Adipocyte (in vitro differentiated cells): ENCODE data around the gene PLCZ1.

Experiments used
- DNase-seq: peaks from one replicate; pipeline ENCODE4 v3.0.0-alpha.2; 2015; ENCODE audit warnings: low read depth
- H3K27me3 ChIP-seq: replicated peaks from 2 replicates; pipeline ENCODE4 v1.7.0; 2013; ENCODE audit warnings: mild to moderate bottlenecking, low read length, moderate library complexity; ENCODE audit not compliant: control insufficient read depth, insufficient read depth
- H3K36me3 ChIP-seq: 2 replicates; pipeline ENCODE4 v1.7.0; 2013; ENCODE audit warnings: low read length, mild to moderate bottlenecking, moderate library complexity; ENCODE audit not compliant: control insufficient read depth, insufficient read depth, severe bottlenecking
- H3K4me1 ChIP-seq: 2 replicates; pipeline ENCODE4 v1.7.0; 2013; ENCODE audit warnings: mild to moderate bottlenecking, low read length, moderate library complexity; ENCODE audit not compliant: control insufficient read depth, insufficient read depth
- H3K4me3 ChIP-seq: 2 replicates; pipeline ENCODE4 v1.7.0; 2013; ENCODE audit warnings: mild to moderate bottlenecking, low read length, moderate library complexity
- H3K9ac ChIP-seq: 2 replicates; pipeline ENCODE4 v1.7.0; 2013; ENCODE audit warnings: mild to moderate bottlenecking, low read length, moderate library complexity
- H3K9me3 ChIP-seq: 2 replicates; pipeline ENCODE4 v1.7.0; 2013; ENCODE audit warnings: mild to moderate bottlenecking, low read length, moderate library complexity; ENCODE audit not compliant: control insufficient read depth

The PLCZ1 gene

GRCh38 chr12:18658179-18658578 is 79.6 kb downstream of the PLCZ1 start:
- no peaks in the 10 kb centered on the region for H3K36me3 ChIP-seq
- H3K4me1 ChIP-seq, result no peaks in the 10 kb centered on the region
- DNase-seq, result no peak

GRCh38 chr12:18655351-18655750 is 82.5 kb downstream of the PLCZ1 start:
- Histone ChIP-seq H3K9ac (no peak overlapping the region), H3K4me3 (no peak overlapping the region), H3K4me1 (no peaks in the 10 kb centered on the region), H3K9me3 (peaks cover 8% of the 10 kb centered on the region), H3K36me3 (no peaks in the 10 kb centered on the region), H3K27me3 (no peaks in the 10 kb centered on the region)
- no peak for DNase-seq

More at GRCh38 chr12:18658179-18658578, 79.6 kb downstream of the PLCZ1 start:
- Histone ChIP-seq H3K9me3 (peaks cover 29% of the 10 kb centered on the region), H3K9ac (no peak overlapping the region), H3K27me3 (no peaks in the 10 kb centered on the region), H3K4me3 (no peak overlapping the region)

GRCh38 chr12:18653465-18653864 is 84.3 kb downstream of the PLCZ1 start:
- H3K36me3 ChIP-seq, result no peaks in the 10 kb centered on the region
- no peaks in the 10 kb centered on the region for H3K27me3 ChIP-seq
- no peak overlapping the region for H3K9ac ChIP-seq
- H3K9me3 ChIP-seq, result peaks cover 5% of the 10 kb centered on the region
- H3K4me3 ChIP-seq, result no peak overlapping the region
- no peaks in the 10 kb centered on the region for H3K4me1 ChIP-seq
- no peak for DNase-seq

- H3K9me3 ChIP-seq, result no peaks in the 10 kb centered on the region
- H3K4me1 ChIP-seq, result no peaks in the 10 kb centered on the region
- DNase-seq, result no peak
- H3K36me3 ChIP-seq, result no peaks in the 10 kb centered on the region
- H3K4me3 ChIP-seq, result no peak overlapping the region
- H3K9ac ChIP-seq, result no peak overlapping the region
- no peaks in the 10 kb centered on the region for H3K27me3 ChIP-seq
Measured at GRCh38 chr12:18652596-18652995, 85.2 kb downstream of the PLCZ1 start.

GRCh38 chr12:18651525-18651924 is 86.3 kb downstream of the PLCZ1 start:
- no peak for DNase-seq
- H3K4me1 ChIP-seq, result peaks cover 3% of the 10 kb centered on the region

GRCh38 chr12:18646286-18646890 is 91.4 kb downstream of the PLCZ1 start:
- no peak overlapping the region for H3K4me3 ChIP-seq
- H3K27me3 ChIP-seq, result no peaks in the 10 kb centered on the region
- H3K9ac ChIP-seq, result no peak overlapping the region
- DNase-seq, result no peak
- H3K4me1 ChIP-seq, result peaks cover 16% of the 10 kb centered on the region
- H3K9me3 ChIP-seq, result no peaks in the 10 kb centered on the region
- no peaks in the 10 kb centered on the region for H3K36me3 ChIP-seq

More at GRCh38 chr12:18651525-18651924, 86.3 kb downstream of the PLCZ1 start:
- no peak overlapping the region for H3K4me3 ChIP-seq
- H3K27me3 ChIP-seq, result no peaks in the 10 kb centered on the region
- no peak overlapping the region for H3K9ac ChIP-seq
- H3K9me3 ChIP-seq, result no peaks in the 10 kb centered on the region
- no peaks in the 10 kb centered on the region for H3K36me3 ChIP-seq

GRCh38 chr12:18644564-18644963 is 93.2 kb downstream of the PLCZ1 start:
- Histone ChIP-seq H3K9ac (no peak overlapping the region), H3K36me3 (no peaks in the 10 kb centered on the region)
- no peak for DNase-seq

GRCh38 chr12:18643681-18644080 is 94.1 kb downstream of the PLCZ1 start:
- no peaks in the 10 kb centered on the region for H3K36me3 ChIP-seq
- no peak overlapping the region for H3K9ac ChIP-seq
- no peak overlapping the region for H3K4me3 ChIP-seq
- DNase-seq, result peak; percentile 45
- no peaks in the 10 kb centered on the region for H3K27me3 ChIP-seq
- peaks cover 16% of the 10 kb centered on the region for H3K4me1 ChIP-seq
- H3K9me3 ChIP-seq, result no peaks in the 10 kb centered on the region

More at GRCh38 chr12:18644564-18644963, 93.2 kb downstream of the PLCZ1 start:
- H3K4me3 ChIP-seq, result no peak overlapping the region
- H3K4me1 ChIP-seq, result peaks cover 16% of the 10 kb centered on the region
- H3K27me3 ChIP-seq, result no peaks in the 10 kb centered on the region
- no peaks in the 10 kb centered on the region for H3K9me3 ChIP-seq

GRCh38 chr12:18640321-18640955 is 97.4 kb downstream of the PLCZ1 start:
- DNase-seq, result no peak
- Histone ChIP-seq H3K36me3 (no peaks in the 10 kb centered on the region), H3K4me1 (peaks cover 10% of the 10 kb centered on the region), H3K27me3 (no peaks in the 10 kb centered on the region), H3K4me3 (no peak overlapping the region), H3K9me3 (no peaks in the 10 kb centered on the region), H3K9ac (no peak overlapping the region)

GRCh38 chr12:18634382-18634781 is 103.4 kb downstream of the PLCZ1 start:
- Histone ChIP-seq H3K4me1 (no peaks in the 10 kb centered on the region), H3K36me3 (no peaks in the 10 kb centered on the region), H3K9me3 (no peaks in the 10 kb centered on the region), H3K27me3 (no peaks in the 10 kb centered on the region), H3K9ac (no peak overlapping the region), H3K4me3 (no peak overlapping the region)
- DNase-seq, result no peak
